GM21576 (cell line): ENCODE measurements around the gene TAS2R39.

Source experiments
- ATAC-seq: cut with Tn5 transposase; IDR thresholded peaks from one replicate; pipeline ENCODE4 v1.9.1; 2021; ENCODE audit warnings: mild to moderate bottlenecking, moderate library complexity; ENCODE audit not compliant: unreplicated experiment

The TAS2R39 gene

GRCh38 chr7:143214789-143215679, 31.8 kb downstream of the TAS2R39 start:
- ATAC-seq: peak; percentile 85

DNA sequence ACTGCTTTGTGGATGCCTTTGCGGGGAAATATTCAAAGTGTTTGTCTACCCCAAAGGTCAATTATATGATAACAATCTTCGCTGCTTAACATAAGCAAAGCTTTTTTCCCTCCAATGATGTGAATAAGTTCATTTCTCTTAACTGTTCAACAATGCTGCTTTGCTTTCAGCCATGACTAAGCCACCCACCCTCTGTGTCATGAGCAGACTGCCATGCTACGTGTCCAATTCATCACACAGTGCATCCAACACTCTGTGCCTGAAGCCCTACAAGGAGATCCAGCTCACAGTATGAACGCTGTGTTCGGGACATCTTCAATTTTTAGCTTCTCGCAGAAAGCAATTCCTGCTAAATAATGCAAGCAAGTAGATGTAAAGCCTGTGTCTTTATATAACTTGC, 32.9 kb downstream of the TAS2R39 start:
- no peak for ATAC-seq

GRCh38 chr7:143216686-143217085, 33.5 kb downstream of the TAS2R39 start:
- no peak for ATAC-seq

GRCh38 chr7:143217806-143218205, 34.6 kb downstream of the TAS2R39 start:
- no peak for ATAC-seq

DNA sequence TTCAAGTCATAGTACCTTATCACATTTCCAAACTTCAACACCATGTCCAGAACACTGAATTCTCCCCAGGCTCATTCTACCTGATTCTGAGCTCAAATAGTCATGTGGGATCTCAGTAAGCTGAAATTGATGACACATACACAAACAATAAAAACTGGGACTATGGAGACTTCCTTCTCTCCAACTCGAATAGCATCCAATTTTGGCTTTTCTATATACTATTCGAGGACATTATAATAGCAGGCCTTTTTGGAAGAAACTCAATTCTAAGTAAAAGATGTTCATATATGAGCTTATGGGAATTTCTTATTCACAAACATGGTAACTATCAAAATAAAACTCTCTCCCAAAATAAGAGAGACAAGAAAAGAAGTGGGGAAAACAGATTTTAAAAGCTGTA, 38.1 kb downstream of the TAS2R39 start:
- ATAC-seq: no peak

DNA sequence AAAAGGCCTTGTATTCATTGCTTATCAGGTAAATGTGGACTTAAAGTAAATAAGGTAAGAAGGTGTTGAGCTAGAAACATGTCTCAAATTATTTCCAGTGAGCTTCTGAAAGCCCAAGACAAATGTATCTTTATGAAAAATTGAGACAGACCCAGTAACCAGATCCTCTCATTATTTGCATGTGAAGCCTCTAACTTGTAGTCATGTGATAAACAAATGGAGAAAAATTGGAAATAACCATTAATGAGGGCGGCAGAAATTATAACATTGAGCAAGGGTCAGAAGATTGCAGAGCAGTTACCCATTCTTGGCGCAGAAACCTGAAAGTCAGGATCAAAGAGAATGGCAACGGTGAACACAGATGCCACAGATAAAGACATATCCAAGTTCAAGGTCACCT, 38.5 kb downstream of the TAS2R39 start, which contains the start of gene TAS2R40:
Gene TAS2R40, plus strand, starts transcription at position 301 of the 400 bp plus-strand sequence. Its CDS starts 42 bp downstream, at position 343.
- ATAC-seq: no peak

DNA sequence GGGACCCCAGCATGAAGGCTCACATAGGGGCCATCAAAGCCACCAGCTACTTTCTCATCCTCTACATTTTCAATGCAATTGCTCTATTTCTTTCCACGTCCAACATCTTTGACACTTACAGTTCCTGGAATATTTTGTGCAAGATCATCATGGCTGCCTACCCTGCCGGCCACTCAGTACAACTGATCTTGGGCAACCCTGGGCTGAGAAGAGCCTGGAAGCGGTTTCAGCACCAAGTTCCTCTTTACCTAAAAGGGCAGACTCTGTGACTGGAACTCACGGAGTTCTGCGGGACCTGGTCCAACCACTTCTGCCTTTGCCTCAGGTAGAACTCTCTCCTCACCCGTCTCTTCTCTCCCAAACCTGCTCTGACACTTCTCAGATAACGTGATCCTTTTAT, 39.6 kb downstream of the TAS2R39 start:
- ATAC-seq: no peak

DNA sequence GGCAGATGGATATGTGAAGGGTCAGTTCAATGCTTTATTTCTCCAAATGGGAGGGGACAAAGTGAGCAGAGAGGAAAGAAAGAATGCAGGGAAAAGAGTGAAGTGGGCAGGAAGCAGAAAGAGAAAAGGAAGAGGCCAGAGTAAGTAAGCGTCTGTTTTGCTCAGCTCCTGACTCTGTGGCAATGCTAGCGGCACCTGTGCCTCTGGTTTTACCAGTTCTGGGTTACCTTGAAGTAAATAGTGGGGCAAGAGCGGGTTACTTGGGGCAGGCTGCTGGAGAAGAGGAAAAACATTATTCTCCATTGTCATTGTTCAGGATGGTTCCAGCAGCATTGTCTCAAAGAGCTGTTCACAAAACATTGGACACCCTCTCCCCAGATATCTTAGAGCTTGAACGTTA, 40.6 kb downstream of the TAS2R39 start:
- ATAC-seq: no peak

- ATAC-seq: no peak
Observed at GRCh38 chr7:143225047-143225446, 41.8 kb downstream of the TAS2R39 start.

- ATAC-seq: no peak
Observed at GRCh38 chr7:143227806-143228205, 44.6 kb downstream of the TAS2R39 start.

DNA sequence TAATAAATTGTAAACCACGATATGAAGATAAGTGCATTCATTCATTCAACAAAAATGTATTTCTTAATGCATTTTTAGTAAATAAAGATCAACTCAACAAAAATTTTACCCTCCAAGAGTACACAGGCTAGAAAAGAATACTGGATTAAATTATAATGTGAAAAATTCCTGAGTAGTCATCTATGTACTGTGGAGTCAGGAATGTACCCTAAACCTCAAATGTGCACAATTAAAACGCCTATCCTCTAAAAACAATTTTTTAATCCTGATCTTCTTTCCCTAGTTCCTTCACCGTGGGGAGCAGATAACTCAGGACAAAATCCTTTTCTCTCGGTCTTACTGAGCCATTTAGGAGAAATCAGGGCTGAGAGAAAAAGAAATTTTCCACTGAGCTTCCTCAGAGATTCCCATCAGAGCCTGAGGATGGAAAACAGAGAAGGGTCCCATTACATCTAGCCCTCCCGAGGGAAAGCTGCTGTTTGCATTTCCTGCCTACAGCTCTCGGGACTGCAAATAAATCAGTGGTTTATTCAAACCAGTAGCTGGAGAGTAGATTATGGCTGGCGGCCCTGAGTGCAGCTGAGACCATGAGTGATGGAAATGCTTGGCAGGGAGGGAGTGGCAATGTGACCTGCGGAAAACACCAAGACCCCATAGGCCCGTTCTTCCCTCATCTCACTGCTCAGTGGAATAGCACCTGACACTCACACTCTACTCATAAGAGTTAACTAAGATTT, 46.0 kb downstream of the TAS2R39 start:
- ATAC-seq: no peak

DNA sequence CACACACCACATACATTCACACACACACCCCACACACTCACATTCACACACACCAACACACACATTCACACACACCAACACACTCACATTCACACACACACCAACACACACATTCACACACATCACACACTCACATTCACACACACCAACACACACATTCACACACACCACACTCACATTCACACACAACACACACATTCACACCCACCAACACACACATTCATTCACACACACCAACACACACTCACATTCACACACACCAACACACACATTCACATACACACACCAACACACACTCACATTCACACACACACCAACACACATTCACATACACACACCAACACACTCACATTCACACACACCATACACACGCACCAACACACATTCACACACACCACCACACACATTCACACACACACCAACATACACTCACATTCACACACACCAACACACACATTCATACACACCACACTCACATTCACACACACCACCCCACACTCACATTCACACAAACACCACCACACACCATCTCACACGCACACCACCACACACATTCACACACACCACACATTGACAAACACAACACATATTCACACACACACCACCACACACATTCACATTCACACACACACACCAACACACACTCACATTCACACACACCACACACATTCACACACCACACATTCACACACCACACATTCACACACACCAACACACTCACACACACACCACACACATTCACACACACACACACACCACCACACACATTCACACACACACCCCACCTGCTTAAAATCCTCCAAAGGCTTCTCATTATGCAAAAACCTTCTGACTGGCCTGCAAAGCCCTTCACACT, 47.6 kb downstream of the TAS2R39 start:
- ATAC-seq: no peak
